Liver (tissue), 9 donors: Measurements from ENCODE around the gene TOMM7. TPM values are rescaled to one million over a fixed set of nuclear protein-coding genes. Genes with fewer than 3 reads are reported as not detected.

Source experiments
- DNase-seq: peaks from one replicate; pipeline ENCODE4 v3.0.0-alpha.2; 2017; ENCODE audit warnings: low spot score
- H3K27ac ChIP-seq, 2 donors: one replicate each; pipeline ENCODE4 v1.7.0; 2013; ENCODE audit warnings: inconsistent platforms in 2 of 2, low read length in 2 of 2, control low read depth in 1 of 2, low read depth in 1 of 2, mild to moderate bottlenecking in 1 of 2
- H3K27me3 ChIP-seq, 4 donors: one replicate each; pipeline versions ENCODE4 v1.6.1 to v1.7.0; 2013; ENCODE audit warnings: low read length in 3 of 4, inconsistent platforms in 1 of 4, mild to moderate bottlenecking in 1 of 4, moderate library complexity in 1 of 4; ENCODE audit not compliant: control insufficient read depth in 4 of 4, insufficient read depth in 4 of 4
- H3K36me3 ChIP-seq, 4 donors: one replicate each; pipeline versions ENCODE4 v1.6.1 to v1.7.0; 2013; ENCODE audit warnings: low read length in 3 of 4, mild to moderate bottlenecking in 3 of 4, low read depth in 1 of 4, moderate library complexity in 1 of 4; ENCODE audit not compliant: control insufficient read depth in 4 of 4, insufficient read depth in 3 of 4
- H3K4me1 ChIP-seq, 4 donors: one replicate each; pipeline versions ENCODE4 v1.6.1 to v1.7.0; 2013; ENCODE audit warnings: low read length in 3 of 4, mild to moderate bottlenecking in 3 of 4, moderate library complexity in 1 of 4; ENCODE audit not compliant: control insufficient read depth in 4 of 4, insufficient read depth in 4 of 4
- H3K4me3 ChIP-seq, 3 donors: one replicate each; pipeline versions ENCODE4 v1.6.1 to v1.7.0; 2013; ENCODE audit warnings: low read length in 3 of 3, control low read depth in 1 of 3, low read depth in 1 of 3, mild to moderate bottlenecking in 1 of 3
- H3K9ac ChIP-seq, 2 donors: one replicate each; pipeline ENCODE4 v1.7.0; 2013; ENCODE audit warnings: low read length in 2 of 2, mild to moderate bottlenecking in 2 of 2, moderate library complexity in 2 of 2, control low read depth in 1 of 2, low read depth in 1 of 2
- H3K9me3 ChIP-seq, 4 donors: one replicate each; pipeline versions ENCODE4 v1.6.1 to v1.7.0; 2013; ENCODE audit warnings: low read length in 3 of 4; ENCODE audit not compliant: control insufficient read depth in 4 of 4
- ATF3 ChIP-seq: IDR thresholded peaks from 2 replicates; pipeline ENCODE4 v1.6.1; 2016; ENCODE audit warnings: antibody characterized with exemption
- CTCF ChIP-seq: fragments of 150-350 bp; IDR thresholded peaks from 2 replicates; pipeline ENCODE4 v1.5.1; 2017; ENCODE audit warnings: improper control_type of control experiment, low read depth, low read length; ENCODE audit not compliant: missing input control
- EGR1 ChIP-seq, 2 donors: IDR thresholded peaks; 2 replicates each; pipeline ENCODE4 v1.6.1; 2016 to 2018; ENCODE audit warnings: antibody characterized with exemption in 2 of 2, low read depth in 2 of 2
- FOXA1 ChIP-seq: IDR thresholded peaks from 2 replicates; pipeline ENCODE4 v1.6.1; 2016; ENCODE audit warnings: antibody characterized with exemption
- FOXA2 ChIP-seq: IDR thresholded peaks from 2 replicates; pipeline ENCODE4 v1.6.1; 2016; ENCODE audit warnings: antibody characterized with exemption
- GABPA ChIP-seq, 2 donors: IDR thresholded peaks in 1 of 2; conservative IDR thresholded peaks in 1 of 2; 2 replicates each; pipeline ENCODE4 v1.6.1; 2016; ENCODE audit warnings: antibody characterized with exemption in 2 of 2, mild to moderate bottlenecking in 1 of 2, moderate library complexity in 1 of 2
- HNF4A ChIP-seq, 2 donors: conservative IDR thresholded peaks; 2 replicates each; pipeline ENCODE4 v1.6.1; 2016; ENCODE audit warnings: antibody characterized with exemption in 2 of 2, mild to moderate bottlenecking in 2 of 2
- JUND ChIP-seq, 2 donors: IDR thresholded peaks; 2 replicates each; pipeline ENCODE4 v1.6.1; 2016; ENCODE audit warnings: antibody characterized with exemption in 2 of 2
- MAX ChIP-seq: IDR thresholded peaks from 2 replicates; pipeline ENCODE4 v1.6.1; 2016; ENCODE audit warnings: antibody characterized with exemption
- NR2F2 ChIP-seq: IDR thresholded peaks from 2 replicates; pipeline ENCODE4 v1.6.1; 2016; ENCODE audit warnings: antibody characterized with exemption
- REST ChIP-seq: IDR thresholded peaks from 2 replicates; pipeline ENCODE4 v1.6.1; 2016; ENCODE audit warnings: antibody characterized with exemption, mild to moderate bottlenecking
- RXRA ChIP-seq, 2 donors: IDR thresholded peaks; 2 replicates each; pipeline ENCODE4 v1.6.1; 2017 to 2018; ENCODE audit warnings: antibody characterized with exemption in 2 of 2, mild to moderate bottlenecking in 1 of 2
- SP1 ChIP-seq: IDR thresholded peaks from 2 replicates; pipeline ENCODE4 v1.6.1; 2018; ENCODE audit warnings: antibody characterized with exemption, mild to moderate bottlenecking
- TAF1 ChIP-seq: conservative IDR thresholded peaks from 2 replicates; pipeline ENCODE4 v1.6.1; 2016; ENCODE audit warnings: antibody characterized with exemption, mild to moderate bottlenecking
- ZBTB33 ChIP-seq: IDR thresholded peaks from 2 replicates; pipeline ENCODE4 v1.6.1; 2016; ENCODE audit warnings: antibody characterized with exemption
- WGBS: extraction: QIAGEN DNeasy Blood & Tissue Kit; methylation state at CpG from one replicate; pipeline ENCODE4 v1.1.7; 2013; 5-methylcytosine and 5-hydroxymethylcytosine counted together
- polyA plus RNA-seq, 2 donors: library from polyadenylated mRNA; stranded (reverse) in 1 of 2; unstranded in 1 of 2; fragments of 200-250 nt in 1 of 2; fragments of >200 nt in 1 of 2; fragmentation: Nextera tagmentation in 1 of 2; extraction: Ambion mirVana in 1 of 2; gene quantifications; one replicate each; pipeline versions ENCODE4 v1.2.1 to v1.2.3, GENCODE V29; 2013 to 2015
- total RNA-seq, 2 donors: library from RNA; depleted of rRNA; stranded (reverse); fragments of >200 nt; gene quantifications; one replicate each; pipeline ENCODE4 v1.2.3, GENCODE V29; 2014
- donor health status: healthy.
- donor health status: healthy.
- donor health status: healthy.
- donor health status: healthy.
- donor health status: healthy.

The TOMM7 gene
- total and polyA plus RNA-seq, 4 donors: 39.2 to 271 (median 137) TPM

GRCh38 chr7:22771872-22772228 lies 50.8 kb downstream of the TOMM7 start:
- Histone ChIP-seq H3K9ac (no peak overlapping the region), H3K4me1 (no peaks in the 10 kb centered on the region), H3K27ac (no peak overlapping the region), H3K9me3 (no peaks in the 10 kb centered on the region), H3K4me3 (no peak overlapping the region), H3K36me3 (no peaks in the 10 kb centered on the region), H3K27me3 (no peaks in the 10 kb centered on the region)
- no peak for DNase-seq
- TF ChIP-seq RXRA (IDR thresholded peaks at IDR 0.05): no peak
- TF ChIP-seq REST: no peak
- no peak for TF ChIP-seq GABPA (IDR thresholded peaks at IDR 0.05 in 1 of 2, conservative IDR thresholded peaks at IDR 0.05 in 1 of 2)
- 63% methylated on average over 4 of the region's 4 CpGs for WGBS

- no peak for TF ChIP-seq ATF3
- no peak for TF ChIP-seq MAX
- no peak for TF ChIP-seq JUND (IDR thresholded peaks at IDR 0.05)
- TF ChIP-seq ZBTB33: no peak
- no peak for TF ChIP-seq HNF4A (conservative IDR thresholded peaks at IDR 0.05)
- TF ChIP-seq TAF1: no peak
- TF ChIP-seq RXRA (IDR thresholded peaks at IDR 0.05): no peak
- TF ChIP-seq REST: no peak
- no peak for TF ChIP-seq FOXA1
- TF ChIP-seq CTCF: no peak
- TF ChIP-seq EGR1 (IDR thresholded peaks at IDR 0.05; ENCODE audit: low read depth in 2 of 2): no peak
- no peak for TF ChIP-seq SP1
- no peak for TF ChIP-seq NR2F2
- TF ChIP-seq FOXA2: no peak
- WGBS: 99% methylated on average over 1 of the region's 1 CpG
- Histone ChIP-seq H3K36me3 (no peaks in the 10 kb centered on the region), H3K27me3 (no peaks in the 10 kb centered on the region), H3K27ac (no peak overlapping the region), H3K9me3 (no peaks in the 10 kb centered on the region), H3K4me1 (no peaks in the 10 kb centered on the region), H3K9ac (no peak overlapping the region), H3K4me3 (no peak overlapping the region)
- no peak for DNase-seq
Measured at GRCh38 chr7:22771194-22771871, 51.3 kb downstream of the TOMM7 start.
